NCI-H524 treated with DMSO at 0.1 percent for 48 hours (cell line): ENCODE data around the gene CRYBA2.

Experiments
- DNase-seq: peaks from one replicate; lab custom pipeline; 2025; lab: John Stamatoyannopoulos, UW

Gene CRYBA2

GRCh38 chr2:218954541-218955300 is 38.5 kb downstream of the CRYBA2 start:
- DNase-seq: no peak

- no peak for DNase-seq
These were observed 39.8 kb downstream of the CRYBA2 start for GRCh38 chr2:218953366-218953954.

- no peak for DNase-seq
These were observed 41.1 kb downstream of the CRYBA2 start for GRCh38 chr2:218952160-218952559.

DNA sequence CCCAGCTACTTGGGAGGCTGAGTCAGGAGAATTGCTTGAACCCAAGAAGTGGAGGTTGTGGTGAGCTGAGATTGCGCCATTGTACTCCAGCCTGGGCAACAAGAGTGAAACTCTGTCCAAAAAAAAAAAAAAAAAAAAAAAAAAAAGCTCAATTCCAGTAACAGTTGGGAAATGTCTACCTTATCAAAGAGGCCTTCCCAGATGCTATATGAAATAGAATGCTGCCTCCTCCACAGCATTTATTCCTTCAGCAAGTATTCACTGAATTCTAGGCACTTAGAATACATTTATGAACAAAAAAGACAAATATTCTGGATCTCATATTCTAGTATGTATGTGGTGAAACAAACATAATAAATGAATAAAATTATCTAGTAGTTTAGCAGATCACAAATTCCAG is 46.6 kb downstream of the CRYBA2 start:
- no peak for DNase-seq

DNA sequence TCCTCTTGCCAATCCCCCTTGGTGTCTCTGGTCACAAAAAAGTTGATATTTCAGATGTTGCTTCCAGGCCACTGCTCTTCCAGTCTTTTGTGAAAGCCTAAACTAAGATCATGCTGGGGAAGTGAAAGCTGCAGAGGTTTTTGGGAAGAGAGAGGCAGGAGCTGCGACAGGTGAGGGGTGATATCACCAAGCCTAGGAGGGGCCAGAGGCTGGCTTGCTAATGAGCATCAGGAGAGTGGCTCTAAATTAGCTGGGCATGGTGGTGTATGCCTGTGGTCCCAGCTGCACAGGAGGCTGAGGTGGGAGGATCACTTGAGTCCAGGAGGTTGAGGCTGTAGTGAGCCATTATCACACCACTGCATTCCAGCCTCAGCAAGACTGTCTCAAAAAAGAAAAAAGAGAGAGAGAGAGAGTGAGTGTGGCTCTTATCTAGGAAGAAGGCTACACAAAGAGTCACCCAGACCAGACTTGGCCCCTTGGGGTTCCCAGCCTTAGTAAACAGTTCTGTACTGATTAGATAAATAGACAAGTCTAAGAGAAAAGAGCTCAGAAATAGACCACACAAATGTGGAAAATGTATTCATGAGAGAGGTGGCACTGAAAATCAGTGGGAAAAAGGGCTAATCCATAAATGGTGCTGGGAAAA is 48.3 kb downstream of the CRYBA2 start:
- DNase-seq: no peak
